Placental pericyte (primary cell): ENCODE results near the gene PIN4. TPM values are rescaled to one million over a fixed set of nuclear protein-coding genes. Genes with fewer than 3 reads are reported as not detected.

Experiments used
- total RNA-seq: library from RNA; depleted of rRNA; stranded (reverse); fragments of >200 nt; gene quantifications from 2 replicates; pipeline ENCODE4 v1.2.3, GENCODE V29; 2012

Gene PIN4
- total RNA-seq = 4.2 and 7.4 TPM in 2 replicates

GRCh38 chrX:72181178-72182125 lies at the start of gene PIN4:
Gene PIN4, plus strand, starts transcription at chrX:72181757. Its CDS starts 29 bp downstream, at chrX:72181786.

DNA sequence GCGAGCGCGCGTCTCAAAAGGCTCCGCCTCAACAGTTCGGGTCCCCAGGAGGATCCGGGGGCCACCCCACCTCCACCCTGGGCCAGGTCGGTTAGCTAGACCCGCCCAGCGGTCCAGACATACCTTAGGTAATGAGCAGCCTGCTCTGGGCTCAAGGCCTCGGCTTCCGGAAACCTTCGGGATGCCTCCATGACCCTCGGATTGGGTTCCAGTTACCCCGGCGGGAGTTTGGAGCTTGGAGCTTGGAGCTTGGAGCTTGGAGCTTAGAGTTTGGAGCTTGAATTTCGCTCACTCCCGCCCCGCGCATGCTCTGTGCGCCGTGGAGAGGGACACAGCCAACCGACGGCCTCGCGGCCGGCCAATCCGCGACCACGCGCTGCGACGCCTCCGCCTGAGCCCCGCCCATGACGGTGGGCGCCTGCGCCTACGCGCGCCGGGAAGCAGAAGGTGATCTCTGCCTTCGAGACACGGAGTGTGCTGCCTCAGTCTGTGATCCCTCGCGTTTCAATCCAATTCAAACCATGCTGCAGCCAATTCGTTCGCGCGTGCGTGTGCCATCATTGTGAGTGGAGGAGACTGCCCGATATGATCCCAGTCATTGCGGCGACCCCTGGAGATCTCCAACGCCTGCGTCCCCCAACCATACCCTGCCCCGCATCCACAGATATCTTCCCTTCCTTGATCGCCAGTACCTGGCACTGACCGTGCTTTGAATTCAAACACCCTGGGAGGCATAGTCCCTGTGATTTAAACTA lies 57.3 kb downstream of the PIN4 start, which contains the start of gene ERCC6L:
ERCC6L (minus strand) TSS at position 307 of the 755 bp plus-strand sequence; CDS start at position 191, 116 bp downstream.

Other genes with a start within 250 kb of the PIN4 start
- gene RTL5, start 49.8 kb upstream of the PIN4 start, total RNA-seq = 1.4 and 2.4 TPM in 2 replicates
- under 0.01 and 12.2 TPM in 2 replicates for gene ERCC6L, start 57.3 kb downstream of the PIN4 start, total RNA-seq
- 584 and 1,187 TPM in 2 replicates for gene RPS4X, start 95.5 kb downstream of the PIN4 start, total RNA-seq
- 0.22 and 1.1 TPM in 2 replicates for gene CITED1, start 124.2 kb downstream of the PIN4 start, total RNA-seq